ENCODE measurements around the gene FBXO42.
"Not testable (repeated sequence)": the region's sequence is repeated elsewhere in the genome, so short reads cannot be mapped to it uniquely, and the experiment has no call there.

FBXO42 gene

DNA sequence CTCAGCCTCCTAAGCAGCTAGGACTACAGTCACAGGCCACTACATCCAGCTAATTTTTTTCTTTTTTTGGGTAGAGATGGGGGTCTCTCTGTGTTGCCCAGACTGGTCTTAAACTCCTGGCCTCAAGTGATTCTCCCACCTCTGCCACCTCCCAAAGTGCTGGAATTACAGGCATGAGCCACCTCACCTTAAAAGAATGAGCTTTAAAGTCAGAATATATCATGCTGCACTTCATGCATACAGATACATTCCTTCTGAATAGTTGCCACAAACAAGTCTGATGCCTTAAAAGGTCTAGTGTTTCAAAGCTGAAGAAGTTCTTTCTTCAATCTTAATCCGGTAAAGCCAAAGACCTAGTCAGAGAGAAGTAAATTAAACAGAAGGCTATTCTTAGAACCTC is 91.5 kb downstream of the FBXO42 start:
- no peak for DNase-seq (ENCODE audit: low spot score)

- DNase-seq (ENCODE audit: low spot score) = no peak
Measured at GRCh38 chr1:16258591-16259135, 93.6 kb downstream of the FBXO42 start.

GRCh38 chr1:16257968-16258367 is 94.3 kb downstream of the FBXO42 start:
- no peak for DNase-seq (ENCODE audit: low spot score)

GRCh38 chr1:16257556-16257955 is 94.7 kb downstream of the FBXO42 start:
- not testable (repeated sequence) for DNase-seq (ENCODE audit: low spot score)

DNA sequence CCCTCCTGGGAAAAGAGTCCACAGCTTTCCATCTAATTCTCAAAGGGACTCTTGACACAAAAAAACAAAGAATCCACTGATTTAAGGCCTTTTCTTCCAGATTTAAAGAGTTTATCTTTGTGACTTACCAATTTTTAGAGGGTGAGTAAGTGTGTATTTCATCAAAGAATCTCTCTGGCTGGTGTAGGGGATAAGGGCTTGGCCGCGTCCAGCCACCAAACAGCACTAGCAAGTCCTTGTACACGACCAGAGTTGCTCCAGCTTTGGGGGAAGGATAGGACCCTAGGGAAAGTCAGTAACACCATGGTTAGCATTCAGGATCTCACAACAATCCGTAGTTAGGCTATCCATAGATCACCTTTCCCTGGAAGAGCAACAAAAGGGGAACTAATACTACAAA is 95.8 kb downstream of the FBXO42 start:
- DNase-seq (ENCODE audit: low spot score) = no peak

DNA sequence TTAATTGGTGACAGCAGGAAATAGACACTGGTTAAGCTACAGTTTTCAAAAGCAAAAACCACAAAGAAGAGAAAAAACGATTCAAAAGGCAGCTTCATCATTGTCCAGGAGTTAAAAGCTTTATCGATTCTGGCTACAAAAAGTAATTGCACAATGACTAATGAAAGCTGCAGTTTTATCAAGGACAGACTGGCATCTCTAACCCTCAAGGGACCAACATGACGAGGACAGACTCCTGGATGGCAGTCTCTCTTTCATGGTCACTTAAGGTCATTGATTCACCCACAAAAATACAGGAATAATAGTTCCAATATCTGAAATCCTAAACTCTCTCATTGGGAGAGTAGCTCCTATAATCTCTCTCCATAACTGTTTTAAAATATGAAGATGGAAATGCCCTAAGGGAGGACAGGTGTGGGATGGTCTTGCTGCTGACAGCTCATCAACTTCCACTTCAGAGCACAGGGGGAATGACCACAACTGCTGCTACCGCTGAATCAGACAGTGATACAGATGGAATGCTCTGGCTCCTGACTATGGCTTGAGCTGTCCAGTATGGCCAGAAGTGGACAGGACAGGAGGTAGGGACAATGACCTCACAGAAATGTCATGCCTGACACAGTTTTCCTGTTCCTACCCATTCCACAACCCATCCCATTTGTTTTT is 97.9 kb downstream of the FBXO42 start:
- DNase-seq (ENCODE audit: low spot score) = peak; percentile 39

- DNase-seq (ENCODE audit: low spot score) = no peak
Measured at GRCh38 chr1:16253332-16253922, 98.9 kb downstream of the FBXO42 start.

DNA sequence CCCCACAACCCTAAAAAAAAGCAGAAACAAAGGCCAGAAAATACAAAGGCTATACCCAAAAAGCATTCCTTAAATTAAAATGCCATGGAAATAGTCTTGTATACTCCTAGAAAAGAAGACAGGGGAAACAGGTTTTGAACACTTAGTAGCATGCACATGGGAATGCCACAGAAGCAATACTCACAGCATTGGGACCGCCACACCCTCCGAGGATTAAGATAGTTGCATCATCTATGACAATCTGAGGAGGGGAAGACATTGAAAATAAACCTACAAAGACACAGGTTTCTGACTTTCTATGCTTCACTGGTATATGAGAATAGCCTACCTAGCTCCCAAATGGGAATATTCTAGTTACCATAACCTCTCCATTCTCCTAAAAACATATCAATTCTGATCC is 99.4 kb downstream of the FBXO42 start:
- no peak for DNase-seq (ENCODE audit: low spot score)

DNA sequence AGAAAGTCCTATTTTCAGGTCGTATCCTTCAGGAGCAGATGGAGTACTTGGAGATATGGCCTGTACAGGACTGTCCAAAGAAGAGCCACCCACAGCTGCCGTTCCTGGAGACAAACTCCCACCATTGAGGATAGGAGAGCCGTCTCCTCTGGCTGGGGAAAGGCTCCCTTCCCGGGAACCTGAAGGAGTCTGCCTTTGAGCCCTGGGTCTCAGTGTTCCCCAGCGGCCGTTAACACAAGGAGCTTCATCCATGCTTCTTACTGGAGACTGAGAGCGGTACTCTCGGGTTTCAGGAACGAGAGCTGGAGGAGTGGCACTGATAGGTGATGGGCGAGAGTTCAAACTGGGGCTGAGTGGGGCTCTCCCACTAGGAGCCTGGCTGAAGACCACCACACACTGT is 100.9 kb downstream of the FBXO42 start:
- no peak for DNase-seq (ENCODE audit: low spot score)

GRCh38 chr1:16250524-16251251 is 101.6 kb downstream of the FBXO42 start:
- no peak for DNase-seq (ENCODE audit: low spot score)

- DNase-seq (ENCODE audit: low spot score) = no peak
Measured at GRCh38 chr1:16249596-16250241, 102.6 kb downstream of the FBXO42 start.

DNA sequence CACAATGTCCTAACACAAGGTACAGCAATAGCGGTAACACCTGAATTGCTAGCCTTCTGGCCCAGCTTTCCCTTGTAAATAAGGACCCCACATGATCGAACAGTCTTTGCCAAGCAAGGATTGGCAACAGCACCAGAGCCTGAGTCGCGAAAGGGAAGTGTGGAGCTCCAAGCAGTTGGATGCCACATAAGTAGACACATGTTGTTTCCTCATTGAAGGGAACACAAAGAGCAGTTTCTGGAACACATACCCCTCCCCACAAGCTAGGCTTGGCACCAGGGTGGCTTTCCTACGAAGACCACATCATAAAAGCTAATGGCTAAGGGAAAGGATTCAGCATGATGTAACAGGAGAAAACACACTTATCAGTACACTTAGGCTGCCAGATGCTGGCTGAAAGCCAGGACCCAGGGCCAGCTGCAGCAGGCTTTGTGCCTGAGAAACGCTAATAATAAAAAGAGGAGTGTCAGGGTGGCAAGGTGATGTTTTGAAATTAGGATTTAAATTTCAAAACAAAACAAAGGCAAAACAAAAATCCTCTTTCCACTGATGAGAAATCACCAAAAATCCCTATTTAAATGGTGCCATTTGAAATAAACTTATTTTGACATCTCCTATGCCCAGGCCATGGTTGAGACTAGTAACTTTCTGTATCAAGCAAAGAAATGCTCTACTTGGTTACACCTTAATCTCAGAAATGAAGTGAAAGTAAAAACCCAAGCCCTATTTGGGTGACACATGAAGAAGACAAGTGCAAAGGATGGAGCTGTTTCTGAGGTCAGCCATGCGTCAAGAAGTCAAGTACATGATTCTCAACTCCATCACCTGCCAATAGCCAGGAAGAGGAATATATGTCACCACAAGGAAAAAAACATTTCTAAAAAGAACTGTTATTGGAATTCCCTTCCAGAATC is 103.4 kb downstream of the FBXO42 start:
- DNase-seq (ENCODE audit: low spot score) = peak; percentile 23

DNA sequence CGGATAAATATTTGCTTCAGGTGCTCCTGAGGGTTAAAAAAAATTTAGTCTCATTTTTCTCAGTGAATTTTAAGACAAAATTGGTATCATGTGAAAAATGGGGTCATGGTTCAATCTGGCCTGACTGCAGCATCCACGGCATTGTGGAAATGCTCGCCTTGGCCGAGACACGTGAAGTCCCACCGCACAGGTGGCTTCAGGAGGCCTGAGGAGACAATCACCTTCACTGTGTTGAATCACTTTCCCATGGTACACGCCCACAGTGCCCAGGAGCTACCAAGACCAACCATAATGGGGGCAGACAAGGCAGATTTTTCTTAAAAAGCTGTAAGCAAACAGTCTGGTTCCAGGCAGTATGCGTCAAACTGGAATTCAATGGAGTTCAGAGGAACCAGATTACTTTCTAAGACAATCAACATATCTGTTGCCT is 104.3 kb downstream of the FBXO42 start:
- no peak for DNase-seq (ENCODE audit: low spot score)

- no peak for DNase-seq (ENCODE audit: low spot score)
Measured at GRCh38 chr1:16247441-16247840, 104.8 kb downstream of the FBXO42 start.

GRCh38 chr1:16246961-16247360 is 105.3 kb downstream of the FBXO42 start:
- no peak for DNase-seq (ENCODE audit: low spot score)

- DNase-seq (ENCODE audit: low spot score) = not testable (repeated sequence)
Measured at GRCh38 chr1:16246239-16246638, 106.0 kb downstream of the FBXO42 start.

- DNase-seq (ENCODE audit: low spot score) = no peak
Measured at GRCh38 chr1:16245476-16246196, 106.6 kb downstream of the FBXO42 start.

DNA sequence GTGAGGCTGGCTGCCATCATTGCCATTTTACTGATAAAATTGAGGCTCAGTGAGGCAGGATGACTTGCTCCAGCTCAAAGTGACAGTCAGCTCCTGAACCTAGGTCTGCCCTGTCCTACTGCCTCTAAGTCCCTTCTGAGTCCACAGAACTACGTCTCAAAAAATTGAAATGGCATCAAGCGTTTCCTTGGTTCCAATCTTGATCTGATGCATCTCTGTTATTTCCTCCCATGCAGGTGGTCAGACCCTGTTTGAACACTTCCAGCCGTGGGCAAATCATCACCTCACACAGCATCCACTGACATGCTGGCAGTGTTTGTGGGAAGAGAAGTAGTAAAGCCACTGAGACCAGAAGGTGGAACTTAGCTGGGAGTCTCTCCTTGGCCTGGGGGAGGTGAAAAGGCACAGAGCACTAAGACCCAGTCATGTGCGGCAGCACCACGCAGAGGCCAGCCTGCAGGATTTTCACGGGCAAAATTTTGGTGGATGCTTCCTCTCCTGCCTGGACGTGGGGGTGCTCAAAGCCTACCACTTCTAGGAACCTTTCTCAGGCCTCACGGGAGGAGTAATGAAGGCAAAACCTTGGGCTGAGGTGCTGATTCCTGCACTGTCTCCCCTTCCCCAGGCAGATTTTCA is 107.5 kb downstream of the FBXO42 start:
- no peak for DNase-seq (ENCODE audit: low spot score)

GRCh38 chr1:16243936-16244649 is 108.2 kb downstream of the FBXO42 start:
- DNase-seq (ENCODE audit: low spot score) = peak; percentile 80

GRCh38 chr1:16243215-16243610 is 109.1 kb downstream of the FBXO42 start:
- DNase-seq (ENCODE audit: low spot score) = no peak
